GM19099 (cell line): ENCODE measurements around the gene APOBEC3A.

Experiments
- POLR2A ChIP-seq: IDR thresholded peaks from 3 replicates; pipeline ENCODE4 v1.6.1; 2011; ENCODE audit warnings: low read depth; ENCODE audit not compliant: insufficient read length; ENCODE audit errors: extremely low read depth

The APOBEC3A gene

GRCh38 chr22:38984784-38985757 lies 27.7 kb downstream of the APOBEC3A start:
- peak; percentile 48 for TF ChIP-seq POLR2A

- no peak for TF ChIP-seq POLR2A
Observed at GRCh38 chr22:38986629-38987028, 29.2 kb downstream of the APOBEC3A start.

GRCh38 chr22:38987171-38987895 lies 29.9 kb downstream of the APOBEC3A start:
- TF ChIP-seq POLR2A: no peak

GRCh38 chr22:38989466-38989865 lies 32.1 kb downstream of the APOBEC3A start:
- TF ChIP-seq POLR2A: no peak

DNA sequence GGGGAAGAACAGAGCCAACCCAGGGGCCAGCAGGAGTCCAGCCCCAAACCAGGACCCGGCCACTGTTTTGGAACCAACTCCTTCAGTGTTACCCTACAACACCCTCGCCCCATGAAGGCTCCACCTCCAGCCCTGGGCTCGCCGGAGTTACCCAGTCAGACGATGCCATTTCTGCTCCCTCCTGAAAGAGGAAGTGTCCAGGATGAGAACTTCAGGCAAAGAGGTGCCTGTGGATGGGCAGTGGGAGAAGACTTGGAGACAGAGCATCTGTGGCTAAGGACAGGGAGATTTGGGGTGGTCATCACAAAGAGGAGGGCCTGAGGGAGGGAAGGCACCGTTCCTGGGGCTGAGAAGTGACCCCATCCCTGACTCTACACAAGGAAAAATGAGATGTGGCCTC lies 38.7 kb downstream of the APOBEC3A start:
- no peak for TF ChIP-seq POLR2A

DNA sequence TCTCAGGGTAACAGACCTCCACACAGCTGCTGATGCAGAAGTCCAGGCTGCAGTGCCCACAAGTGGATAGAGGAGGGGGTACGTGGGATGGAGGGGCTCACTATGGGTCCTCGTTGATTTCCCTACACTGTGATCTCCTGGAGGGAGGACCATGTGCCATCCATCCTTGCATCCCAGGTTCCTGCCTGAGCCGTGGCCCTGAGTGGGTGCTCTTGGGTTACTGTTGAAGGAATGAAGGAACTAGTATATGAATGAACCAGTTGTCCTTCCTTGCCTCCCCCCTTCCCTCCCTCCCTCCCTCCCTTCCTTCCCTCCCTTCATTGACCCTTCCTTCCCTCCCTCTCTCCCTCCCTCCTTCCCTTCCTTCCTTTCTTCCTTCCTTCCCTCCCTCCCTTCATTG lies 40.1 kb downstream of the APOBEC3A start:
- no peak for TF ChIP-seq POLR2A

DNA sequence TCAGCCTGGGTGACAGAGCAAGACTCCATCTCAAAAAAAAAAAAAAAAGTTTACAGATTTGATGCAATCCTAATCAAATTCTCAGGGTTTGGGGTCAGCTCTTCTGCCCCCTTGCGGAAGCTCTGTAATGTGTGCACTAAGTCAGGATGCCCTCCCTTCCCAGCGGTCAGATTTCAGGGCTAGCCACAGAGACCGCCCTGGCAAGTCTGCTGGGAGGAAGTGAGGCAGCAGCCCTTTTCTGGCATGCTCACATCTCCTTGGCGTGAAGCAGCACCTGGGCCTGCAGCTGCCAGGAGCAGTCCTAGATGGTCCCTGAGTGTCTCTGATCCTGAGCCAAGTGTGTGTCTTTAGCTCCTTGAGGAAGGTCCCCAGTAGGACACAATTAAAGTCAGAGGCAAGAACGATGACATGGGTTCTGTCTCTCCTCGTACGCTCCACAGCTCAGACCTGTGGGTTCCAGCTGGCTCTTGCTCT lies 45.8 kb downstream of the APOBEC3A start:
- peak; percentile 34 for TF ChIP-seq POLR2A

- TF ChIP-seq POLR2A: no peak
Observed at GRCh38 chr22:39007177-39007576, 49.8 kb downstream of the APOBEC3A start.

DNA sequence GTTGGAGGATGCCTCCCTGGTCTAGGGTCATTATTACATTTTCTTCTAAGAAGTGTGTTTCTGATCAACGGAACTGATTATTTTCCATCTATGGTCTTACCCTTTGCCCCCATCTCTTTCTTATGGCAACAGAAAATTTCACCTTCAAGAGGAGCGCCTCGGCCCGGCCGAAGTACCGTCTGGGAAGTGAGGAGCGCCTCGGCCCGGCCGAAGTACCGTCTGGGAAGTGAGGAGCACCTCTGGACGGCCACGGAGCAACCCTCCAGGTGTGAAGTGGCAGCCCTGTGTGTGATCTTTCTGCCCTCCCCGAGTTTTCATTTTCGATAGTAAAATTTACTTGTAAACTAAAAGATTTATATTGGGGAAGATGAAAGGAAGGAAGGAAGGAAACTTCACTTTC lies 53.5 kb downstream of the APOBEC3A start:
- TF ChIP-seq POLR2A: no peak
